SK-N-MC (cell line): ENCODE data around the gene CCDC183.

Source experiments
- EZH2 ChIP-seq: fragments of 200-600 bp; sonication (generic); IDR thresholded peaks from one replicate; pipeline ENCODE4 v1.6.1; 2017; ENCODE audit warnings: antibody characterized with exemption
- FOXP2 ChIP-seq: optimal IDR thresholded peaks from 2 replicates; pipeline ENCODE3; 2011; ENCODE audit warnings: mild to moderate bottlenecking, moderate library complexity; ENCODE audit not compliant: insufficient read depth; ENCODE audit errors: extremely low read length, control extremely low read depth
- POLR2AphosphoS5 ChIP-seq: IDR thresholded peaks from 2 replicates; pipeline ENCODE4 v1.6.1; 2012; ENCODE audit warnings: mild to moderate bottlenecking, low read depth, low read length, borderline replicate concordance

DNA sequence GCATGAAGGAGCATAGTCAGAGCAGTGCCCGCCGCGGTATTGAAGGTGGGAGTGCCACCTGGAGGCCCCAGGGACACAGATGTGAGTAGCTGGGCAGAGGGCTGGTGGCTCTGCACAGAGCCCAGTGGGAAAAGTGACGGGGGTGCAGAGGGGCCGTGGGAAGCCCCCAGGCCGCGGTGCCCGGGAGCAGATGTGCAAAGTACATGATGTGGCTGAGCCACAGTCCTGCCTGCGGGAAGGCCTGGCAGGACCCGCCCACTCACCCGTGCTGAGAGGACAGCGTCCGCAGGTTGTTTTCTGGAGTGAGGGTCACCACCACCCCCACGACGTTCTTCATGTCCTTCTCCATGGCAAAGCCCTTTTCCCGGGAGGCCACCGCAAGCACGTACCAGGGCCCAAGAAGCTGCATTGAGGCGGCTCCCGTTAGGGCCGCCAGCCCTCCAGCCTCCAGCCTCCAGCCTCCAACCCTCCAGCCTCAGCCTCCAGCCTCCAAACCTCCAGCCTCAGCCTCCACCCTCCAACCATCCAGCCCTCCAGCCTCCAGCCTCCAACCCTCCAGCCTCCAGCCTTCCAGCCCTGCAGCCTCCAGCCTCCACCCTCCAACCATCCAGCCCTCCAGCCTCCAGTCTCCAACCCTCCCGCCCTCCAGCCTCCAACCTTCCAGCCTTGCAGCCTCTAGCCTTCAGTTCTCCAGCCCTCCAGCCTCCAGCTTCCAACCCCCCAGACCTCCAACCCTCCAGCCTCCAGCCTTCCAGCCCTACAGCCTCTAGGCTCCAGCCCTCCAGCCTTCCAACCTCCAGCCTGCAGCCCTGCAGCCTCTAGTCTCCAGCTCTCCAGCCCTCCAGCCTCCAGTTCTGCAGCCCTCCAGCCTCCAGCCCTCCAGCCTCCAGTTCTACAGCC, 48.7 kb upstream of the CCDC183 start:
- TF ChIP-seq EZH2, result no peak
- TF ChIP-seq POLR2AphosphoS5, result no peak
- no peak for TF ChIP-seq FOXP2
